ENCODE measurements around the gene SLC39A2. TPM values are rescaled to one million over a fixed set of nuclear protein-coding genes. Genes with fewer than 3 reads are reported as not detected.

SLC39A2 gene
- total and polyA plus RNA-seq, 9 of the 15 experiments (the other 6 are each of a cell fraction or from before 2014, with no cell fraction given) = 0.06 to 0.09 TPM; not detected in 7

DNA sequence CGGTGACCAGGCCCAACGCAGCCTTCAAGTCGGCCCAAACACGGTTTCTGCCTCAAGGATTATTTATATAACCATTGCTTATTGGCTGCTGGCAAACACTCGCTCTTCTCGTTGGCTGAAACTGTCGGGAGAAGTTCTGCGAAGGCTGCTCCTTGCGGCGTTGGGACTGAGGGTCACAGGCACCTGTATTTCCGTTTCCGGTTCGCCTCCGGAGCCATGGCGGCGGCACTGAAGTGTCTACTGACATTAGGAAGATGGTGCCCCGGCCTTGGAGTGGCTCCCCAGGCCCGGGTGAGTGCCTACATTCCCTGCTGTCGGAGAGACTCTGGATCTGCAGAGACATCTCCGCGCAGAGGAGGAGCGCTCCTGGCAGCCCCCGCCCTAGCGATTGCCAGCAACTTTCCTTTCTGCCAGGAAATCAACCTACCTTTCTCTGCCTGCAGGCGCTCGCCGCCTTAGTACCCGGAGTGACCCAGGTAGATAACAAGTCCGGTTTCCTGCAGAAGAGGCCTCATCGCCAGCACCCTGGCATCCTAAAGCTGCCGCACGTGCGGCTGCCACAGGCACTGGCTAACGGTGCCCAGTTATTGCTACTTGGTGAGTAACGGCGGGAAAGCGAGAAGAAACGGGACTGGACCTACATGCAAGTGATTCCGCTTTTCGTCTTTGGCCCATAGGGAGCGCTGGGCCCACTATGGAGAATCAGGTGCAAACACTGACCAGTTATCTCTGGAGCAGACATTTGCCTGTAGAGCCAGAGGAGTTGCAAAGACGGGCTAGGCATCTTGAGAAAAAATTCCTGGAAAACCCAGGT lies 9.1 kb upstream of the SLC39A2 start, which contains the start of gene METTL17 (continued):
- peak; percentile 97 for TF ChIP-seq NR2C2 (CRISPR knock-in tag; IDR thresholded peaks at IDR 0.05)
- peak; percentile 99 for TF ChIP-seq NR2C2 (tag; IDR thresholded peaks at IDR 0.05)
- no peak for TF ChIP-seq TRIM24 (IDR thresholded peaks at IDR 0.05)
- TF ChIP-seq, protein P1, sequence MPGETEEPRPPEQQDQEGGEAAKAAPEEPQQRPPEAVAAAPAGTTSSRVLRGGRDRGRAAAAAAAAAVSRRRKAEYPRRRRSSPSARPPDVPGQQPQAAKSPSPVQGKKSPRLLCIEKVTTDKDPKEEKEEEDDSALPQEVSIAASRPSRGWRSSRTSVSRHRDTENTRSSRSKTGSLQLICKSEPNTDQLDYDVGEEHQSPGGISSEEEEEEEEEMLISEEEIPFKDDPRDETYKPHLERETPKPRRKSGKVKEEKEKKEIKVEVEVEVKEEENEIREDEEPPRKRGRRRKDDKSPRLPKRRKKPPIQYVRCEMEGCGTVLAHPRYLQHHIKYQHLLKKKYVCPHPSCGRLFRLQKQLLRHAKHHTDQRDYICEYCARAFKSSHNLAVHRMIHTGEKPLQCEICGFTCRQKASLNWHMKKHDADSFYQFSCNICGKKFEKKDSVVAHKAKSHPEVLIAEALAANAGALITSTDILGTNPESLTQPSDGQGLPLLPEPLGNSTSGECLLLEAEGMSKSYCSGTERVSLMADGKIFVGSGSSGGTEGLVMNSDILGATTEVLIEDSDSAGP (CRISPR knock-in tag; IDR thresholded peaks at IDR 0.05) = no peak
- TF ChIP-seq ILF3 (IDR thresholded peaks at IDR 0.05; ENCODE audit: borderline replicate concordance) = no peak
- no peak for TF ChIP-seq ZNF184 (CRISPR knock-in tag; IDR thresholded peaks at IDR 0.05)
- no peak for TF ChIP-seq SMARCA4 (IDR thresholded peaks at IDR 0.05)
- TF ChIP-seq, protein P2, sequence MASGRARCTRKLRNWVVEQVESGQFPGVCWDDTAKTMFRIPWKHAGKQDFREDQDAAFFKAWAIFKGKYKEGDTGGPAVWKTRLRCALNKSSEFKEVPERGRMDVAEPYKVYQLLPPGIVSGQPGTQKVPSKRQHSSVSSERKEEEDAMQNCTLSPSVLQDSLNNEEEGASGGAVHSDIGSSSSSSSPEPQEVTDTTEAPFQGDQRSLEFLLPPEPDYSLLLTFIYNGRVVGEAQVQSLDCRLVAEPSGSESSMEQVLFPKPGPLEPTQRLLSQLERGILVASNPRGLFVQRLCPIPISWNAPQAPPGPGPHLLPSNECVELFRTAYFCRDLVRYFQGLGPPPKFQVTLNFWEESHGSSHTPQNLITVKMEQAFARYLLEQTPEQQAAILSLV (tag; IDR thresholded peaks at IDR 0.05) = no peak
- TF ChIP-seq, protein P3, sequence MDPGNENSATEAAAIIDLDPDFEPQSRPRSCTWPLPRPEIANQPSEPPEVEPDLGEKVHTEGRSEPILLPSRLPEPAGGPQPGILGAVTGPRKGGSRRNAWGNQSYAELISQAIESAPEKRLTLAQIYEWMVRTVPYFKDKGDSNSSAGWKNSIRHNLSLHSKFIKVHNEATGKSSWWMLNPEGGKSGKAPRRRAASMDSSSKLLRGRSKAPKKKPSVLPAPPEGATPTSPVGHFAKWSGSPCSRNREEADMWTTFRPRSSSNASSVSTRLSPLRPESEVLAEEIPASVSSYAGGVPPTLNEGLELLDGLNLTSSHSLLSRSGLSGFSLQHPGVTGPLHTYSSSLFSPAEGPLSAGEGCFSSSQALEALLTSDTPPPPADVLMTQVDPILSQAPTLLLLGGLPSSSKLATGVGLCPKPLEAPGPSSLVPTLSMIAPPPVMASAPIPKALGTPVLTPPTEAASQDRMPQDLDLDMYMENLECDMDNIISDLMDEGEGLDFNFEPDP (CRISPR knock-in tag; IDR thresholded peaks at IDR 0.05) = no peak
- TF ChIP-seq, protein P4, sequence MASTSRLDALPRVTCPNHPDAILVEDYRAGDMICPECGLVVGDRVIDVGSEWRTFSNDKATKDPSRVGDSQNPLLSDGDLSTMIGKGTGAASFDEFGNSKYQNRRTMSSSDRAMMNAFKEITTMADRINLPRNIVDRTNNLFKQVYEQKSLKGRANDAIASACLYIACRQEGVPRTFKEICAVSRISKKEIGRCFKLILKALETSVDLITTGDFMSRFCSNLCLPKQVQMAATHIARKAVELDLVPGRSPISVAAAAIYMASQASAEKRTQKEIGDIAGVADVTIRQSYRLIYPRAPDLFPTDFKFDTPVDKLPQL (IDR thresholded peaks at IDR 0.05; ENCODE audit: extremely low read depth, insufficient read length) = no peak
- no peak for TF ChIP-seq ZNF707 (CRISPR knock-in tag; conservative IDR thresholded peaks at IDR 0.05)
- TF ChIP-seq, protein P5, sequence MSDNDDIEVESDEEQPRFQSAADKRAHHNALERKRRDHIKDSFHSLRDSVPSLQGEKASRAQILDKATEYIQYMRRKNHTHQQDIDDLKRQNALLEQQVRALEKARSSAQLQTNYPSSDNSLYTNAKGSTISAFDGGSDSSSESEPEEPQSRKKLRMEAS (CRISPR knock-in tag; IDR thresholded peaks at IDR 0.05) = peak; percentile 60; the same call in 1 of the 2 replicates
- no peak for TF ChIP-seq MCM5 (IDR thresholded peaks at IDR 0.05; ENCODE audit: low read depth)
- no peak for TF ChIP-seq ZNF263 (CRISPR knock-in tag; IDR thresholded peaks at IDR 0.05; ENCODE audit: borderline replicate concordance)
- no peak for TF ChIP-seq COPS2 (conservative IDR thresholded peaks at IDR 0.05)
- TF ChIP-seq, protein P6, sequence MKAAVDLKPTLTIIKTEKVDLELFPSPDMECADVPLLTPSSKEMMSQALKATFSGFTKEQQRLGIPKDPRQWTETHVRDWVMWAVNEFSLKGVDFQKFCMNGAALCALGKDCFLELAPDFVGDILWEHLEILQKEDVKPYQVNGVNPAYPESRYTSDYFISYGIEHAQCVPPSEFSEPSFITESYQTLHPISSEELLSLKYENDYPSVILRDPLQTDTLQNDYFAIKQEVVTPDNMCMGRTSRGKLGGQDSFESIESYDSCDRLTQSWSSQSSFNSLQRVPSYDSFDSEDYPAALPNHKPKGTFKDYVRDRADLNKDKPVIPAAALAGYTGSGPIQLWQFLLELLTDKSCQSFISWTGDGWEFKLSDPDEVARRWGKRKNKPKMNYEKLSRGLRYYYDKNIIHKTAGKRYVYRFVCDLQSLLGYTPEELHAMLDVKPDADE (conservative IDR thresholded peaks at IDR 0.05; ENCODE audit: control insufficient read depth, low read depth, low read length) = no peak
- TF ChIP-seq ZNF445 (CRISPR knock-in tag; IDR thresholded peaks at IDR 0.05; ENCODE audit: low read depth) = no peak
- no peak for TF ChIP-seq CHD1 (IDR thresholded peaks at IDR 0.05; ENCODE audit: low read length)
- TF ChIP-seq ZNF165 (CRISPR knock-in tag; IDR thresholded peaks at IDR 0.05; ENCODE audit: borderline replicate concordance) = no peak
- no peak for TF ChIP-seq XRCC4 (IDR thresholded peaks at IDR 0.05; ENCODE audit: extremely low read depth, insufficient read depth, insufficient read length)
- TF ChIP-seq MCM2 (IDR thresholded peaks at IDR 0.05; ENCODE audit: low read depth) = no peak
- no peak for TF ChIP-seq MEF2D (tag; conservative IDR thresholded peaks at IDR 0.05; ENCODE audit: low read depth)
- no peak for TF ChIP-seq HNRNPH1 (optimal IDR thresholded peaks at IDR 0.05; ENCODE audit: low read depth, low read length)

Measured in K562 (cell line).